DND-41 (cell line): ENCODE results near the gene ARFGEF3.

Experiments
- ATAC-seq: fragments of 200-7000 bp; cut with Tn5 transposase; 3 replicates; pipeline ENCODE4 v1.9.1; 2021; ENCODE audit warnings: low read depth; ENCODE audit not compliant: insufficient read depth
- DNase-seq: peaks from one replicate; pipeline ENCODE4 v3.0.0-alpha.2; 2020
- H2AFZ ChIP-seq: 2 replicates; pipeline ENCODE4 v1.6.0; 2012; ENCODE audit warnings: low read depth, low read length
- H3K27ac ChIP-seq: 2 replicates; pipeline ENCODE4 v1.5.1; 2012; ENCODE audit warnings: low read length, inconsistent platforms
- H3K27me3 ChIP-seq: fragments of 200-600 bp; sonication (generic); 2 replicates; pipeline ENCODE4 v1.6.0; 2012; ENCODE audit warnings: low read length, mild to moderate bottlenecking, inconsistent platforms; ENCODE audit not compliant: insufficient read depth, poor library complexity
- H3K36me3 ChIP-seq: 2 replicates; pipeline ENCODE4 v1.5.1; 2012; ENCODE audit warnings: low read length, inconsistent platforms; ENCODE audit not compliant: insufficient read depth
- H3K4me1 ChIP-seq: 2 replicates; pipeline ENCODE4 v1.5.1; 2012; ENCODE audit warnings: mild to moderate bottlenecking, low read length; ENCODE audit not compliant: insufficient read depth
- H3K4me2 ChIP-seq: 2 replicates; pipeline ENCODE4 v1.6.0; 2012; ENCODE audit warnings: mild to moderate bottlenecking, moderate library complexity, low read length, inconsistent platforms; ENCODE audit not compliant: insufficient read depth
- H3K4me3 ChIP-seq, 2 experiments: fragments of 200-600 bp in 1 of 2; shearing (Covaris generic) in 1 of 2; 2 replicates each; pipeline ENCODE4 v1.5.1; 2012 to 2016; ENCODE audit warnings: inconsistent platforms in 2 of 2, low read length in 2 of 2, mild to moderate bottlenecking in 2 of 2, low read depth in 1 of 2, moderate library complexity in 1 of 2
- H3K79me2 ChIP-seq: 2 replicates; pipeline ENCODE4 v1.6.0; 2012; ENCODE audit warnings: low read length, inconsistent platforms; ENCODE audit not compliant: insufficient read depth
- H3K9ac ChIP-seq: 2 replicates; pipeline ENCODE4 v1.6.0; 2012; ENCODE audit warnings: low read depth, mild to moderate bottlenecking, inconsistent platforms, low read length, moderate library complexity
- H3K9me3 ChIP-seq: 2 replicates; pipeline ENCODE4 v1.5.1; 2012; ENCODE audit warnings: low read length, moderate library complexity, mild to moderate bottlenecking, inconsistent platforms; ENCODE audit not compliant: insufficient read depth, severe bottlenecking
- H4K20me1 ChIP-seq: 2 replicates; pipeline ENCODE4 v1.6.0; 2012; ENCODE audit warnings: low read length; ENCODE audit not compliant: insufficient read depth
- EZH2 ChIP-seq: IDR thresholded peaks from 3 replicates; pipeline ENCODE4 v1.6.1; 2012; ENCODE audit warnings: borderline replicate concordance, low read depth, mild to moderate bottlenecking, moderate library complexity, low read length, inconsistent platforms; ENCODE audit not compliant: severe bottlenecking
- TF ChIP-seq, protein P1 (sequence below): IDR thresholded peaks from 2 replicates; pipeline ENCODE4 v1.5.1; 2012; ENCODE audit warnings: borderline replicate concordance, low read length, moderate library complexity, mild to moderate bottlenecking; ENCODE audit not compliant: poor library complexity, severe bottlenecking; ENCODE audit errors: extremely low read depth

The ARFGEF3 gene

DNA sequence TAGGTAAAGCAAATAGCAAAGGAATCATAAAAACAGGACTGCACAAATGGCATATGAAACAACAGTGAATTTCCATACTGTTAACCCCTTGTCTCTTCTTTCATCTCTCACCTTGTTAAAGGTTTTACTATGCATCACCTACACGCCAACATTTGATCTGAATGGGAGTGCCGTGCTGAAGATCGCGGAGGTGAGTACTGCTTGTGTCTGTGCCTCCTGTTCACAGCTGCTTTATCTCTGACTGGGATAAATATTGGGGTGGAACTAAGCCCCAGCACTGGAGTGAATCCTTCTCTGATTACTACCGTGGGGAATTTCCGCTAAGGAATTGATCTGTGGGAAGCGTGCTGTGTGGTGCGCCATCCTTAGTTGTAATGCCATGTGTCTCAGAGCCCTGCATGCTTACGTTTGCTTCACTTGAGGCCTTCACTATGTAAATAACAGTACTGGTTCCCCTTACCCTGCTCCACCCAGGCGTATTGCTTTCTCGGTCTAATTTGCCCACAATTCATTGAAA lies 68.0 kb downstream of the ARFGEF3 start:
- Histone ChIP-seq H3K9ac (no peak overlapping the region), H3K27me3 (peaks cover 7% of the 10 kb centered on the region), H3K79me2 (no peaks in the 10 kb centered on the region), H3K9me3 (no peaks in the 10 kb centered on the region), H4K20me1 (no peaks in the 10 kb centered on the region), H3K4me2 (no peak overlapping the region), H2AFZ (no peak overlapping the region), H3K27ac (no peak overlapping the region), H3K4me1 (no peaks in the 10 kb centered on the region), H3K36me3 (no peaks in the 10 kb centered on the region), H3K4me3 (no peak overlapping the region)
- DNase-seq: no peak
- ATAC-seq: no peak
- TF ChIP-seq, protein P1, sequence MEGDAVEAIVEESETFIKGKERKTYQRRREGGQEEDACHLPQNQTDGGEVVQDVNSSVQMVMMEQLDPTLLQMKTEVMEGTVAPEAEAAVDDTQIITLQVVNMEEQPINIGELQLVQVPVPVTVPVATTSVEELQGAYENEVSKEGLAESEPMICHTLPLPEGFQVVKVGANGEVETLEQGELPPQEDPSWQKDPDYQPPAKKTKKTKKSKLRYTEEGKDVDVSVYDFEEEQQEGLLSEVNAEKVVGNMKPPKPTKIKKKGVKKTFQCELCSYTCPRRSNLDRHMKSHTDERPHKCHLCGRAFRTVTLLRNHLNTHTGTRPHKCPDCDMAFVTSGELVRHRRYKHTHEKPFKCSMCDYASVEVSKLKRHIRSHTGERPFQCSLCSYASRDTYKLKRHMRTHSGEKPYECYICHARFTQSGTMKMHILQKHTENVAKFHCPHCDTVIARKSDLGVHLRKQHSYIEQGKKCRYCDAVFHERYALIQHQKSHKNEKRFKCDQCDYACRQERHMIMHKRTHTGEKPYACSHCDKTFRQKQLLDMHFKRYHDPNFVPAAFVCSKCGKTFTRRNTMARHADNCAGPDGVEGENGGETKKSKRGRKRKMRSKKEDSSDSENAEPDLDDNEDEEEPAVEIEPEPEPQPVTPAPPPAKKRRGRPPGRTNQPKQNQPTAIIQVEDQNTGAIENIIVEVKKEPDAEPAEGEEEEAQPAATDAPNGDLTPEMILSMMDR: no peak
- TF ChIP-seq EZH2: no peak

- Histone ChIP-seq H3K27me3 (peaks cover 7% of the 10 kb centered on the region), H3K4me2 (no peak overlapping the region)
These were observed 68.5 kb downstream of the ARFGEF3 start for GRCh38 chr6:138230221-138230620.

GRCh38 chr6:138230759-138231380 lies 69.1 kb downstream of the ARFGEF3 start:
- Histone ChIP-seq H3K27ac (no peak overlapping the region), H2AFZ (no peak overlapping the region), H3K4me1 (no peaks in the 10 kb centered on the region), H3K79me2 (no peaks in the 10 kb centered on the region), H3K9me3 (no peaks in the 10 kb centered on the region), H3K4me3 (no peak overlapping the region), H3K36me3 (no peaks in the 10 kb centered on the region), H3K9ac (no peak overlapping the region), H4K20me1 (no peaks in the 10 kb centered on the region), H3K4me2 (no peak overlapping the region), H3K27me3 (peaks cover 7% of the 10 kb centered on the region)
- TF ChIP-seq, protein P1: no peak
- no peak for TF ChIP-seq EZH2
- no peak for ATAC-seq
- no peak for DNase-seq

More at GRCh38 chr6:138230221-138230620, 68.5 kb downstream of the ARFGEF3 start:
- no peak overlapping the region for H3K4me3 ChIP-seq
- DNase-seq (no peak), ATAC-seq (no peak)
- no peaks in the 10 kb centered on the region for H3K36me3 ChIP-seq
- H3K27ac ChIP-seq: no peak overlapping the region
- H3K9ac ChIP-seq: no peak overlapping the region
- no peak overlapping the region for H2AFZ ChIP-seq
- H4K20me1 ChIP-seq: no peaks in the 10 kb centered on the region
- H3K79me2 ChIP-seq: no peaks in the 10 kb centered on the region
- TF ChIP-seq, protein P1: no peak
- TF ChIP-seq EZH2: no peak
- H3K4me1 ChIP-seq: no peaks in the 10 kb centered on the region
- H3K9me3 ChIP-seq: no peaks in the 10 kb centered on the region
